HUES6 (cell line): ENCODE measurements around the gene DIPK1B.
A peak's percentile ranks its signal among the peaks of the same experiment; 100 is the strongest.
"Not testable (repeated sequence)": the region's sequence is repeated elsewhere in the genome, so short reads cannot be mapped to it uniquely, and the experiment has no call there.

Source experiments
- H3K27ac ChIP-seq: 2 replicates; pipeline ENCODE4 v1.7.0; 2013; ENCODE audit warnings: low read depth, mild to moderate bottlenecking, low read length, inconsistent platforms
- H3K27me3 ChIP-seq: 2 replicates; pipeline ENCODE4 v1.6.1; 2013; ENCODE audit warnings: low read length; ENCODE audit not compliant: control insufficient read depth, insufficient read depth
- H3K36me3 ChIP-seq: 2 replicates; pipeline ENCODE4 v1.6.1; 2013; ENCODE audit warnings: low read length; ENCODE audit not compliant: control insufficient read depth, insufficient read depth
- H3K4me1 ChIP-seq: 2 replicates; pipeline ENCODE4 v1.6.1; 2013; ENCODE audit warnings: low read length; ENCODE audit not compliant: control insufficient read depth, insufficient read depth
- H3K4me3 ChIP-seq: 2 replicates; pipeline ENCODE4 v1.5.1; 2013; ENCODE audit warnings: low read depth, low read length
- H3K9ac ChIP-seq: one replicate; pipeline ENCODE4 v1.6.1; 2013; ENCODE audit warnings: mild to moderate bottlenecking, low read length
- H3K9me3 ChIP-seq: 2 replicates; pipeline ENCODE4 v1.6.1; 2013; ENCODE audit warnings: low read depth, low read length; ENCODE audit not compliant: control insufficient read depth, insufficient read depth

DIPK1B gene

GRCh38 chr9:136764301-136764891 lies 52.0 kb downstream of the DIPK1B start, which contains the start of gene LCN15:
TSS of gene LCN15 (minus strand) at chr9:136764518. CDS start at chr9:136764488, 30 bp downstream.
- Histone ChIP-seq H3K9me3 (no peaks in the 10 kb centered on the region), H3K4me3 (peak within 1 kb of the TSS; percentile 52), H3K27me3 (no peaks in the 10 kb centered on the region; the same call in 1 of the 2 replicates), H3K36me3 (no peaks in the 10 kb centered on the region), H3K9ac (peak within 1 kb of the TSS; percentile 12), H3K4me1 (peaks cover 33% of the 10 kb centered on the region), H3K27ac (no peak within 1 kb of the TSS)

- H3K27ac ChIP-seq: no peak overlapping the region
- H3K9me3 ChIP-seq: no peaks in the 10 kb centered on the region
- peaks cover 31% of the 10 kb centered on the region for H3K4me1 ChIP-seq
- H3K9ac ChIP-seq: no peak overlapping the region
- no peak overlapping the region for H3K4me3 ChIP-seq
- no peaks in the 10 kb centered on the region for H3K36me3 ChIP-seq
- no peaks in the 10 kb centered on the region; the same call in 1 of the 2 replicates for H3K27me3 ChIP-seq
Observed at GRCh38 chr9:136765041-136765440, 52.7 kb downstream of the DIPK1B start.

GRCh38 chr9:136765745-136766409 lies 53.5 kb downstream of the DIPK1B start:
- not testable (repeated sequence) for H3K27me3 ChIP-seq, H3K9me3 ChIP-seq, H3K27ac ChIP-seq, H3K9ac ChIP-seq, H3K4me3 ChIP-seq, H3K36me3 ChIP-seq
- H3K4me1 ChIP-seq: peaks cover 26% of the 10 kb centered on the region

- not testable (repeated sequence) for H3K27me3 ChIP-seq, H3K36me3 ChIP-seq, H3K9ac ChIP-seq, H3K27ac ChIP-seq, H3K4me3 ChIP-seq, H3K9me3 ChIP-seq
- peaks cover 22% of the 10 kb centered on the region for H3K4me1 ChIP-seq
Observed at GRCh38 chr9:136766410-136767120, 54.2 kb downstream of the DIPK1B start.

GRCh38 chr9:136769710-136770191 lies 57.4 kb downstream of the DIPK1B start:
- Histone ChIP-seq H3K4me1 (no peaks in the 10 kb centered on the region; the same call in 1 of the 2 replicates), H3K9me3 (peaks cover 16% of the 10 kb centered on the region), H3K27me3 (no peaks in the 10 kb centered on the region; the same call in 1 of the 2 replicates), H3K9ac (no peak overlapping the region), H3K36me3 (no peaks in the 10 kb centered on the region), H3K4me3 (peak overlapping the region; percentile 58), H3K27ac (no peak overlapping the region)

GRCh38 chr9:136771907-136772415 lies 59.6 kb downstream of the DIPK1B start:
- Histone ChIP-seq H3K9ac (no peak overlapping the region), H3K36me3 (no peaks in the 10 kb centered on the region), H3K27me3 (peaks cover 1% of the 10 kb centered on the region; the same call in 1 of the 2 replicates), H3K4me1 (no peaks in the 10 kb centered on the region), H3K27ac (no peak overlapping the region), H3K4me3 (no peak overlapping the region), H3K9me3 (peaks cover 16% of the 10 kb centered on the region)

GRCh38 chr9:136773386-136774044 lies 61.1 kb downstream of the DIPK1B start:
- Histone ChIP-seq H3K27me3 (peaks cover 13% of the 10 kb centered on the region; the same call in 1 of the 2 replicates), H3K27ac (no peak overlapping the region), H3K9ac (no peak overlapping the region), H3K4me3 (no peak overlapping the region), H3K36me3 (no peaks in the 10 kb centered on the region), H3K9me3 (peaks cover 16% of the 10 kb centered on the region), H3K4me1 (no peaks in the 10 kb centered on the region)
